Lower lobe of right lung (tissue), 2 donors: ENCODE results near the gene SYT15. TPM values are rescaled to one million over a fixed set of nuclear protein-coding genes. Genes with fewer than 3 reads are reported as not detected.
A peak's percentile ranks its signal among the peaks of the same experiment; 100 is the strongest.
"Not testable (repeated sequence)": the region's sequence is repeated elsewhere in the genome, so short reads cannot be mapped to it uniquely, and the experiment has no call there.

Experiments
- ATAC-seq, 2 donors: fragments of 200-7000 bp; cut with Tn5 transposase; one replicate each; pipeline ENCODE4 v1.9.1; 2020 to 2022; ENCODE audit warnings: mild to moderate bottlenecking in 2 of 2, moderate library complexity in 2 of 2
- DNase-seq: peaks from one replicate; pipeline ENCODE4 v3.0.0-alpha.2; 2020
- H3K27ac ChIP-seq: fragments of 200-600 bp; one replicate; pipeline ENCODE4 v1.8.0; 2022
- H3K27me3 ChIP-seq: fragments of 200-600 bp; one replicate; pipeline ENCODE4 v1.8.0; 2022; ENCODE audit warnings: low read depth
- H3K36me3 ChIP-seq: fragments of 200-600 bp; one replicate; pipeline ENCODE4 v1.8.0; 2022; ENCODE audit warnings: mild to moderate bottlenecking
- H3K4me1 ChIP-seq: fragments of 200-600 bp; one replicate; pipeline ENCODE4 v1.8.0; 2022
- H3K4me3 ChIP-seq: fragments of 200-600 bp; one replicate; pipeline ENCODE4 v1.8.0; 2022; ENCODE audit warnings: mild to moderate bottlenecking
- H3K9me3 ChIP-seq: fragments of 200-600 bp; one replicate; pipeline ENCODE4 v1.8.0; 2022
- intact Hi-C: fragments of 100-400 bp; cut with DNase I; formaldehyde crosslinking; loops from one replicate; pipeline ENCODE4 v1.11.0; 2022
- long read RNA-seq: library from polyadenylated mRNA; unstranded; transcript quantifications from one replicate; pipeline ENCODE4 v2.0.0, GENCODE V29; 2021
- total RNA-seq: library from RNA; stranded (reverse); fragmentation: NEBNext Ultra II Directional; extraction: Animal tissue kit (Norgen Biotek cat#: 25700); gene quantifications from one replicate; pipeline ENCODE4 v1.2.1, GENCODE V29; 2021
- TF ChIP-seq, protein P1 (sequence below): fragments of 200-600 bp; IDR thresholded peaks from one replicate; pipeline ENCODE4 v1.8.0; 2022; ENCODE audit warnings: antibody characterized with exemption, mild to moderate bottlenecking
- donor health status: DM: no; HTN: yes; CAD: no; lungs with severe emphysema.

The SYT15 gene
- 34.5 TPM for total RNA-seq
- long read RNA-seq, full-length matches to known transcripts: 10 of 40 reads
- long read RNA-seq, partial matches to known transcripts: 6 of 40 reads
- long read RNA-seq, other reads (novel, unspliced or antisense): 24 of 40 reads

GRCh38 chr10:46578474-46579178 is at the start of gene SYT15:
TSS of gene SYT15 (plus strand) at chr10:46579128. CDS start at chr10:46579169, 41 bp downstream.
- ATAC-seq: peak; percentile 70 to 73
- not testable (repeated sequence) for DNase-seq

GRCh38 chr10:46529742-46530141 is 49.2 kb upstream of the SYT15 start:
- H3K9me3 ChIP-seq, ATAC-seq, intact Hi-C loops, H3K4me3 ChIP-seq, H3K27me3 ChIP-seq, H3K36me3 ChIP-seq, H3K4me1 ChIP-seq, H3K27ac ChIP-seq: not testable (repeated sequence)
- DNase-seq: peak; percentile 38

More at GRCh38 chr10:46578474-46579178, at the start of gene SYT15:
- H3K9me3 ChIP-seq, intact Hi-C loops, H3K27ac ChIP-seq, H3K4me1 ChIP-seq, H3K27me3 ChIP-seq, H3K36me3 ChIP-seq: not testable (repeated sequence)
- H3K4me3 ChIP-seq: peak within 1 kb of the TSS; percentile 44

DNA sequence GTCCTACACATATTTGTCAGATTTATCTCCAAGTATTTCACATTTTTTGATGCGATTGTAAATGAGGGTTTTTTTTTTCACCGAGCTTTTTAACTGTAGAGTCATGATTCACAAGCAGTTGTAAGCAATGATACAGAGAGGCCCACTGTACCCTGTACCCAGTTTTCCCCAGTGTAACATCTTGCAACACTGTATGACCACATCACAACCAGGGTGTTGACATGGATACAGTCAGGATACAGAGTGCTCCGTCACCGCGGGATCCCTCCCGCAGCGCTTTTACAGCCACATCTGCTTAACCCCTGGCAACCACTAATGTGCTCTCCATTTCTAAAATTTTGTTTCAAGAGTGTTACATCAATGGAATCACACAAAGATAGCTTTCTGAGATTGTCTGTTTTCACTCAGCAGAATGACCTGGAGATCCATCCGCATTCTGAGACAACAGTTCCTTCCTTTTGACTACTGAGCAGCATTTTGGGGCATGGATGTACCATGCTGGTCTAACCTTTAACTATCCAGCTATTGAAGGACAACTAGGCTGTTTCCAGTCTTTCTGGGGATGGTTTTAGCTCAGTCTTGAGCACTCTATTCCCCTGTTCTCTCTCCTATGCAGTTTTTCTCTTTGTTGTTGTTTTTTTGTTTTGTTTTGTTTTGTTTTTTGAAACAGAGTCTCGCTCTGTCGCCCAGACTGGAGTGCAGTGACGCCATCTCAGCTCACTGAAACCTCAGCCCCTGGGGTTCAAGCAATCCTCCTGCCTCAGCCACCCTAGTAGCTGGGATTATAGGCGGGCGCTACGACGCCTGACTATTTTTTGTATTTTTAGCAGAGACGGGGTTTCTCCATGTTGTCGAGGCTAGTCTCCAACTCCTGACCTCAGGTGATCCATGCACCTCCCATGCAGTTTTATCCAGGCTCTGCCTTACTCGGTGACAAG is 48.4 kb upstream of the SYT15 start:
- H3K4me3 ChIP-seq: no peak overlapping the region
- H3K27ac ChIP-seq: no peak overlapping the region
- peak; percentile 49 for DNase-seq
- no peaks in the 10 kb centered on the region for H3K9me3 ChIP-seq
- no peak for ATAC-seq
- intact Hi-C loops: no loop called here
- no peaks in the 10 kb centered on the region for H3K36me3 ChIP-seq
- no peaks in the 10 kb centered on the region for H3K27me3 ChIP-seq
- TF ChIP-seq, protein P1, sequence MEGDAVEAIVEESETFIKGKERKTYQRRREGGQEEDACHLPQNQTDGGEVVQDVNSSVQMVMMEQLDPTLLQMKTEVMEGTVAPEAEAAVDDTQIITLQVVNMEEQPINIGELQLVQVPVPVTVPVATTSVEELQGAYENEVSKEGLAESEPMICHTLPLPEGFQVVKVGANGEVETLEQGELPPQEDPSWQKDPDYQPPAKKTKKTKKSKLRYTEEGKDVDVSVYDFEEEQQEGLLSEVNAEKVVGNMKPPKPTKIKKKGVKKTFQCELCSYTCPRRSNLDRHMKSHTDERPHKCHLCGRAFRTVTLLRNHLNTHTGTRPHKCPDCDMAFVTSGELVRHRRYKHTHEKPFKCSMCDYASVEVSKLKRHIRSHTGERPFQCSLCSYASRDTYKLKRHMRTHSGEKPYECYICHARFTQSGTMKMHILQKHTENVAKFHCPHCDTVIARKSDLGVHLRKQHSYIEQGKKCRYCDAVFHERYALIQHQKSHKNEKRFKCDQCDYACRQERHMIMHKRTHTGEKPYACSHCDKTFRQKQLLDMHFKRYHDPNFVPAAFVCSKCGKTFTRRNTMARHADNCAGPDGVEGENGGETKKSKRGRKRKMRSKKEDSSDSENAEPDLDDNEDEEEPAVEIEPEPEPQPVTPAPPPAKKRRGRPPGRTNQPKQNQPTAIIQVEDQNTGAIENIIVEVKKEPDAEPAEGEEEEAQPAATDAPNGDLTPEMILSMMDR: no peak
- H3K4me1 ChIP-seq: no peaks in the 10 kb centered on the region

- H3K4me3 ChIP-seq, H3K4me1 ChIP-seq, H3K9me3 ChIP-seq, ATAC-seq, H3K36me3 ChIP-seq, H3K27me3 ChIP-seq, intact Hi-C loops, H3K27ac ChIP-seq: not testable (repeated sequence)
- peak; percentile 41 for DNase-seq
Observed at GRCh38 chr10:46532256-46532655, 46.7 kb upstream of the SYT15 start.

- H3K4me3 ChIP-seq: no peak overlapping the region
- DNase-seq: peak; percentile 42
- H3K9me3 ChIP-seq: no peaks in the 10 kb centered on the region
- peaks cover 5% of the 10 kb centered on the region for H3K27me3 ChIP-seq
- H3K36me3 ChIP-seq: no peaks in the 10 kb centered on the region
- intact Hi-C loops: no loop called here
- H3K27ac ChIP-seq: no peak overlapping the region
- TF ChIP-seq, protein P1: no peak
- H3K4me1 ChIP-seq: no peaks in the 10 kb centered on the region
- no peak for ATAC-seq
Observed at GRCh38 chr10:46534828-46535524, 44.0 kb upstream of the SYT15 start.

DNA sequence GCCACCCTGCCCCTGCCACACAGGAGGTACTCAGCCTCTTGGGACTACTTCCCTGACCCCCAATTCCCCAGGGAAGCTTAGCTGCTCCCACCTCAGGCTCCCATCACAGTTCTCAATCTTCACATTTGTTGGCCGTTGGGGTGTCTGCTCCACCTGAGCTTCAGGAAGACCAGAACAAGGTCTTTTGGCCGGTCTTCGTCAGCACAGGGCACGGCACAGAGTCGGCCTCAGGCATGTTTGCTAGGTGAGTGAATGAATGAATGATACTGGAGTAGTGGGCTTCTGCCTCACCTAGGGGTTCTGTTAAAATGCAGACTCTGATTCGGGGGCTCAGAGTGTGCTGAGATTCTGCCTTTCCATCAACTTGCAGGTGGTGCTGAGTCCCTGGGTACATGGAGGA is 42.8 kb upstream of the SYT15 start:
- ATAC-seq (no peak), DNase-seq (peak; percentile 41)
- TF ChIP-seq, protein P1: no peak
- peaks cover 11% of the 10 kb centered on the region for H3K4me1 ChIP-seq
- no peak overlapping the region for H3K27ac ChIP-seq
- intact Hi-C loops: no loop called here
- no peak overlapping the region for H3K4me3 ChIP-seq
- H3K36me3 ChIP-seq: no peaks in the 10 kb centered on the region
- H3K27me3 ChIP-seq: peaks cover 16% of the 10 kb centered on the region
- no peaks in the 10 kb centered on the region for H3K9me3 ChIP-seq
